Gastroesophageal sphincter (tissue), 4 donors: ENCODE measurements around the gene ARHGEF3. TPM values are rescaled to one million over a fixed set of nuclear protein-coding genes. Genes with fewer than 3 reads are reported as not detected.

ENCODE experiments used
- ATAC-seq: fragments of 150-250 bp; one replicate; pipeline ENCODE4 v1.9.1; 2016; ENCODE audit warnings: mild to moderate bottlenecking, moderate library complexity
- H3K27ac ChIP-seq, 4 donors: fragments of 200-600 bp; sonication (generic) in 3 of 4; 1 replicate in 3 of 4; 2 replicates in 1 of 4; pipeline ENCODE4 v1.5.1; 2016 to 2019
- H3K27me3 ChIP-seq: fragments of 200-600 bp; sonication (generic); one replicate; pipeline ENCODE4 v1.5.1; 2019
- H3K36me3 ChIP-seq, 2 donors: fragments of 200-600 bp; sonication (generic); one replicate each; pipeline ENCODE4 v1.5.1; 2019; ENCODE audit warnings: control low read depth in 1 of 2
- H3K4me1 ChIP-seq, 3 donors: fragments of 200-600 bp; sonication (generic); 1 replicate in 2 of 3; 2 replicates in 1 of 3; pipeline ENCODE4 v1.5.1; 2016 to 2019; ENCODE audit warnings: control low read depth in 2 of 3
- H3K4me3 ChIP-seq, 2 donors: fragments of 200-600 bp; sonication (generic); one replicate each; pipeline ENCODE4 v1.5.1; 2019; ENCODE audit warnings: mild to moderate bottlenecking in 1 of 2, moderate library complexity in 1 of 2
- H3K9me3 ChIP-seq, 3 donors: fragments of 200-600 bp; sonication (generic); one replicate each; pipeline ENCODE4 v1.5.1; 2017 to 2019; ENCODE audit warnings: control low read depth in 2 of 3
- CTCF ChIP-seq, 4 experiments: fragments of 200-600 bp in 2 of 4; fragments of 450-650 bp in 2 of 4; sonication (generic) in 1 of 4; IDR thresholded peaks; one replicate each; pipeline ENCODE4 v1.5.1; 2017 to 2019; ENCODE audit warnings: antibody characterized with exemption in 4 of 4, mild to moderate bottlenecking in 2 of 4, moderate library complexity in 2 of 4
- EP300 ChIP-seq: sonication (generic); formaldehyde crosslinking; IDR thresholded peaks from one replicate; pipeline ENCODE4 v1.6.1; 2017; ENCODE audit warnings: antibody characterized with exemption, mild to moderate bottlenecking
- POLR2A ChIP-seq, 2 donors: fragments of 450-650 bp; IDR thresholded peaks; one replicate each; pipeline ENCODE4 v1.6.1; 2017; ENCODE audit warnings: antibody characterized with exemption in 2 of 2, mild to moderate bottlenecking in 2 of 2, moderate library complexity in 1 of 2
- POLR2AphosphoS5 ChIP-seq: sonication (generic); formaldehyde crosslinking; IDR thresholded peaks from one replicate; pipeline ENCODE4 v1.6.1; 2017; ENCODE audit warnings: antibody characterized with exemption
- WGBS, 2 donors: methylation state at CpG; one replicate each; pipeline ENCODE4 v1.1.5; 2018; ENCODE audit warnings: low coverage in 1 of 2; 5-methylcytosine and 5-hydroxymethylcytosine counted together
- total RNA-seq, 4 donors: library from RNA; depleted of rRNA; stranded (reverse); fragments of >200 nt; gene quantifications; one replicate each; pipeline ENCODE4 v1.1.0, GENCODE V29; 2016

Gene ARHGEF3
- total RNA-seq, 4 donors from 2014 or later, result 10.1 to 21.6 (median 10.5) TPM

GRCh38 chr3:56815589-56815988 lies 13.8 kb upstream of the ARHGEF3 start:
- Histone ChIP-seq H3K4me3 (no peak overlapping the region), H3K27ac (no peak overlapping the region), H3K36me3 (no peaks in the 10 kb centered on the region), H3K4me1 (peaks cover 0 to 7% (median 4%) of the 10 kb centered on the region in 3 donors), H3K9me3 (no peaks in the 10 kb centered on the region), H3K27me3 (no peaks in the 10 kb centered on the region)
- TF ChIP-seq EP300, result no peak
- no peak for TF ChIP-seq CTCF (IDR thresholded peaks at IDR 0.05)
- TF ChIP-seq POLR2AphosphoS5, result no peak
- ATAC-seq, result no peak
- WGBS, 2 donors, result 100% methylated on average over 1 of the region's 1 CpG

GRCh38 chr3:56813653-56813960 lies 11.9 kb upstream of the ARHGEF3 start:
- no peak for TF ChIP-seq EP300
- no peak for TF ChIP-seq POLR2AphosphoS5
- no peak for TF ChIP-seq CTCF (IDR thresholded peaks at IDR 0.05)
- ATAC-seq, result no peak
- Histone ChIP-seq H3K27ac (no peak overlapping the region), H3K27me3 (no peaks in the 10 kb centered on the region), H3K4me3 (no peak overlapping the region), H3K9me3 (no peaks in the 10 kb centered on the region), H3K36me3 (no peaks in the 10 kb centered on the region), H3K4me1 (peaks cover 0 to 7% (median 4%) of the 10 kb centered on the region in 3 donors)
- 0 to 31% methylated on average over 1 of the region's 1 CpG for WGBS, 2 donors

GRCh38 chr3:56812754-56813652 lies 11.3 kb upstream of the ARHGEF3 start:
- Histone ChIP-seq H3K27ac (no peak overlapping the region), H3K27me3 (no peaks in the 10 kb centered on the region), H3K9me3 (no peaks in the 10 kb centered on the region), H3K36me3 (no peaks in the 10 kb centered on the region), H3K4me3 (no peak overlapping the region), H3K4me1 (peaks cover 0 to 7% (median 4%) of the 10 kb centered on the region in 3 donors)
- TF ChIP-seq EP300 (no peak), CTCF (IDR thresholded peaks at IDR 0.05) (no peak)
- WGBS, 2 donors, result 68 to 83% methylated on average over 1 to 2 of the region's 2 CpGs
- no peak for ATAC-seq

- no peak overlapping the region for H3K27ac ChIP-seq
- no peaks in the 10 kb centered on the region for H3K36me3 ChIP-seq
- 82 to 93% methylated on average over 2 to 5 of the region's 5 CpGs for WGBS, 2 donors
- H3K9me3 ChIP-seq, result no peaks in the 10 kb centered on the region
- H3K27me3 ChIP-seq, result no peaks in the 10 kb centered on the region
- no peak overlapping the region for H3K4me3 ChIP-seq
- H3K4me1 ChIP-seq, result peaks cover 0 to 7% (median 4%) of the 10 kb centered on the region in 3 donors
- TF ChIP-seq EP300, result no peak
- no peak for TF ChIP-seq CTCF (IDR thresholded peaks at IDR 0.05)
- TF ChIP-seq POLR2A (IDR thresholded peaks at IDR 0.05), result no peak
- TF ChIP-seq POLR2AphosphoS5, result no peak
- no peak for ATAC-seq
Observed at GRCh38 chr3:56811546-56812202, 9.9 kb upstream of the ARHGEF3 start.
